Thoracic aorta (tissue), 2 donors: ENCODE measurements around the gene DRAP1. TPM values are rescaled to one million over a fixed set of nuclear protein-coding genes. Genes with fewer than 3 reads are reported as not detected.

Experiments used
- ATAC-seq: fragments of 150-250 bp; one replicate; pipeline ENCODE4 v1.8.0; 2017; ENCODE audit warnings: low read depth; ENCODE audit not compliant: insufficient number of reproducible peaks, low FRiP score
- DNase-seq: peaks from one replicate; pipeline ENCODE4 v3.0.0-alpha.2; 2020; ENCODE audit warnings: low spot score
- H3K27ac ChIP-seq, 2 donors: fragments of 200-600 bp; sonication (generic); 1 replicate in 1 of 2; 2 replicates in 1 of 2; pipeline ENCODE4 v1.5.1; 2016; ENCODE audit warnings: mild to moderate bottlenecking in 2 of 2, moderate library complexity in 2 of 2
- H3K27me3 ChIP-seq: fragments of 200-600 bp; sonication (generic); replicated peaks from 2 replicates; pipeline ENCODE4 v1.6.0; 2016; ENCODE audit warnings: mild to moderate bottlenecking; ENCODE audit not compliant: insufficient read depth
- H3K36me3 ChIP-seq: fragments of 200-600 bp; sonication (generic); one replicate; pipeline ENCODE4 v1.5.1; 2016
- H3K4me1 ChIP-seq, 2 donors: fragments of 200-600 bp; sonication (generic); 1 replicate in 1 of 2; 2 replicates in 1 of 2; pipeline versions ENCODE4 v1.5.1 to v1.6.0; 2016; ENCODE audit warnings: low read depth in 2 of 2, mild to moderate bottlenecking in 1 of 2; ENCODE audit not compliant: control insufficient read depth in 1 of 2
- H3K4me3 ChIP-seq: fragments of 200-600 bp; sonication (generic); 2 replicates; pipeline ENCODE4 v1.5.1; 2016; ENCODE audit warnings: mild to moderate bottlenecking
- H3K9me3 ChIP-seq: fragments of 200-600 bp; sonication (generic); 2 replicates; pipeline ENCODE4 v1.5.1; 2016
- total RNA-seq, 2 donors: library from RNA; depleted of rRNA; stranded (reverse); fragments of >200 nt; gene quantifications; one replicate each; pipeline versions ENCODE4 v1.1.0 to v1.2.3, GENCODE V29; 2016
- TF ChIP-seq, protein P1 (sequence below): fragments of 200-600 bp; sonication (generic); IDR thresholded peaks from one replicate; pipeline ENCODE4 v1.5.1; 2019; ENCODE audit warnings: antibody characterized with exemption

Gene DRAP1
- total RNA-seq, 2 donors from 2014 or later = 82.5 to 91.2 TPM

GRCh38 chr11:65886826-65887722 lies 32.2 kb upstream of the DRAP1 start:
- TF ChIP-seq, protein P1, sequence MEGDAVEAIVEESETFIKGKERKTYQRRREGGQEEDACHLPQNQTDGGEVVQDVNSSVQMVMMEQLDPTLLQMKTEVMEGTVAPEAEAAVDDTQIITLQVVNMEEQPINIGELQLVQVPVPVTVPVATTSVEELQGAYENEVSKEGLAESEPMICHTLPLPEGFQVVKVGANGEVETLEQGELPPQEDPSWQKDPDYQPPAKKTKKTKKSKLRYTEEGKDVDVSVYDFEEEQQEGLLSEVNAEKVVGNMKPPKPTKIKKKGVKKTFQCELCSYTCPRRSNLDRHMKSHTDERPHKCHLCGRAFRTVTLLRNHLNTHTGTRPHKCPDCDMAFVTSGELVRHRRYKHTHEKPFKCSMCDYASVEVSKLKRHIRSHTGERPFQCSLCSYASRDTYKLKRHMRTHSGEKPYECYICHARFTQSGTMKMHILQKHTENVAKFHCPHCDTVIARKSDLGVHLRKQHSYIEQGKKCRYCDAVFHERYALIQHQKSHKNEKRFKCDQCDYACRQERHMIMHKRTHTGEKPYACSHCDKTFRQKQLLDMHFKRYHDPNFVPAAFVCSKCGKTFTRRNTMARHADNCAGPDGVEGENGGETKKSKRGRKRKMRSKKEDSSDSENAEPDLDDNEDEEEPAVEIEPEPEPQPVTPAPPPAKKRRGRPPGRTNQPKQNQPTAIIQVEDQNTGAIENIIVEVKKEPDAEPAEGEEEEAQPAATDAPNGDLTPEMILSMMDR = no peak
- H3K27me3 ChIP-seq = no peaks in the 10 kb centered on the region
- peaks cover 16% of the 10 kb centered on the region for H3K36me3 ChIP-seq
- peak overlapping the region; percentile 76 for H3K4me3 ChIP-seq
- no peak for ATAC-seq
- DNase-seq = no peak
- peaks cover 15 to 44% of the 10 kb centered on the region in 2 donors for H3K4me1 ChIP-seq
- no peaks in the 10 kb centered on the region for H3K9me3 ChIP-seq
- H3K27ac ChIP-seq = peak overlapping the region; percentile 85 to 93

DNA sequence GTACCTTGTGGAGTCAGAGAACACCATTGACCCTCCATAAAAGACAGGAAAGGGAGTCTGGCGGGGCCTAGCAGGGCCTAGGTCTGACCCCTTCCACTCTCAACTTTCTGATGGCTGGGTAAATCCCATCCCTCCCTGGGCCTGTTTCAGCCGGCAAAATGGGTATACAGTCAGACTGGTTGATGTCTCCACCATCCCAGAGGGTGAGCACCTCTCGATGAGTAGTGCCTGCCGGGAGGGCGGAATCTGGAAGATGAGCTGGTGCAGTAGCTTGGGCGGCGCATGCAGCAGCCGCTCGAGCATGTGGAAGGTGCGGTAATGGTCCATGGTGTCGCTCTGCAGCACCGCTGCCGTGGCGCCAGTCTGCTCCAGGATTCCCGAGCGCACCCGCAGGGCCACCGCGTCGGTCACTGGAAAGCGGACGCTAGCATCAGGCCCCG lies 31.5 kb upstream of the DRAP1 start:
- Histone ChIP-seq H3K9me3 (no peaks in the 10 kb centered on the region), H3K27ac (peak overlapping the region; percentile 85 to 93), H3K4me3 (peak overlapping the region; percentile 76), H3K36me3 (peaks cover 15% of the 10 kb centered on the region), H3K27me3 (no peaks in the 10 kb centered on the region), H3K4me1 (peaks cover 21 to 51% of the 10 kb centered on the region in 2 donors)
- peak; percentile 0 for ATAC-seq
- TF ChIP-seq, protein P1 = no peak
- no peak for DNase-seq

DNA sequence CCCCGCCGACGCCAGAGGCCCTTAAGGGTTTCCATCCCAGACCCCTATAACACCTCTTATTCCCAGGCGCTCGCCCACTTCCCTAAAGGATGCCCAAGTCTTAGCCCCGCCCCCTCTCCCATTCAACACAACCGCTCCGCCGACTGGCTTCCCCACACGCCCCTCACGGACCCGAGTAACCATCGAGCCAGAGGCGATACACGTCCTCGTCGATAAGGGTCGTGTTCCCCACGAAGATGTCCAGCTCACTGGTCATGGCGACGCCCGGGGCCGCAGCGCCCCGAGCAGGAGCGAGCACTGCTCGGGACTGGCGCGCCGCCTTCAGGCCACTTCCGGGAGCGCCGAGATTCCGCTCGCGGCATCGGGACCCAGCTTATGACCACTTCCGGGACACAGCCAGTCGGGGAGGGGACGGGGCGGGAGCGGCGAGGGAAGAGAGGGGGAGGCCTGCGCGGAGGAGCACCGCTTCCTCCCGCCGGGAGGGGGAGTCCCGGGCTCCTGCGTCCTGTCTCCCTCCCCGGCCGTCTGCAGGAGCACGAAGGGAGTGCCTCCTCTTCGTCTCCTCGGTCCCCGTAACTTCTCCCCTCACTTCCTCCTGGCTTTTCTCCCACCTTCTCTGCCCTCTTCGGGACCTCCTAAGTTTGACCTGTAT lies 30.9 kb upstream of the DRAP1 start, which contains the start of gene FIBP:
TSS of gene FIBP (minus strand) at position 309 of the 652 bp plus-strand sequence. CDS start at position 256, 53 bp downstream.
- TF ChIP-seq, protein P1 = peak; percentile 87
- H3K4me1 ChIP-seq = peaks cover 25 to 57% of the 10 kb centered on the region in 2 donors

DNA sequence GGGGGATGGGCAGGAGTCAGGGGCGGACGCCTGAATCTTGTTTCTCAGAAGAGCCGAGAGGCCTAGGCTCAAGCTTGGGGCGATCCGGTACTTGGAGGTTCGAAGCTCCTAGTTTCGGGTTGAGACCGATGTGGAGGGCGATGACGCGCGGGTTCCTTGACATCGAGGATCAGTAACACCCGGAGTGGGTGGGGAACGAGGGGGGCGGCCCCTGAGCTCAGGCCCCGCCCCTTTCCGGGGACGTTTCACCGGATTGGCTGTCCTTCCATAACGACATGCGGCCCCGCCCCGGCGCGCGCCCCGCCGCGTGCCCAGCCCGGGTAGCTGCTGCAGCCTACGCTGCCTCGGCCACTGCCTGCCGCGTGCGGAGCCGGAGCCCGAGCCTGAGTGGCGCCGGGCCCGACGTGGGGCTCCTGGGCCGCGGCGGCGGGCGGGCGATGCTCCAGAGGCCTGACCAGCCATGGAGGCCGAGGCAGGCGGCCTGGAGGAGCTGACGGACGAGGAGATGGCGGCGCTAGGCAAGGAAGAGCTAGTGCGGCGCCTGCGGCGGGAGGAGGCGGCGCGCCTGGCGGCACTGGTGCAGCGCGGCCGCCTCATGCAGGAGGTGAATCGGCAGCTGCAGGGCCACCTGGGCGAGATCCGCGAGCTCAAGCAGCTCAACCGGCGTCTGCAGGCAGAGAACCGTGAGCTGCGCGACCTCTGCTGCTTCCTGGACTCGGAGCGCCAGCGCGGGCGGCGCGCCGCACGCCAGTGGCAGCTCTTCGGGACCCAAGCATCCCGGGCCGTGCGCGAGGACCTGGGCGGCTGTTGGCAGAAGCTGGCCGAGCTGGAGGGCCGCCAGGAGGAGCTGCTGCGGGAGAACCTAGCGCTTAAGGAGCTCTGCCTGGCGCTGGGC lies 28.7 kb upstream of the DRAP1 start, which contains the start of gene CCDC85B:
TSS of gene CCDC85B (plus strand) at position 350 of the 895 bp plus-strand sequence. CDS start at position 461, 111 bp downstream.
- H3K27ac ChIP-seq = peak within 1 kb of the TSS; percentile 93 to 100
- peak within 1 kb of the TSS; percentile 76 for H3K4me3 ChIP-seq
- peak; percentile 59 for ATAC-seq
- no peaks in the 10 kb centered on the region for H3K36me3 ChIP-seq
- H3K9me3 ChIP-seq = no peaks in the 10 kb centered on the region
- peaks cover 25 to 67% of the 10 kb centered on the region in 2 donors for H3K4me1 ChIP-seq
- no peaks in the 10 kb centered on the region for H3K27me3 ChIP-seq
- TF ChIP-seq, protein P1 = peak; percentile 13
- DNase-seq = peak; percentile 95

More for the DNA sequence above, 30.9 kb upstream of the DRAP1 start, which contains the start of gene FIBP:
- Histone ChIP-seq H3K9me3 (no peaks in the 10 kb centered on the region), H3K27ac (peak within 1 kb of the TSS; percentile 93 to 100), H3K4me3 (peak within 1 kb of the TSS; percentile 76), H3K36me3 (peaks cover 10% of the 10 kb centered on the region), H3K27me3 (no peaks in the 10 kb centered on the region)
- DNase-seq = peak; percentile 91
- peak; percentile 55 for ATAC-seq
